H1 (cell line): Measurements from ENCODE around the gene ZNF462. TPM values are rescaled to one million over a fixed set of nuclear protein-coding genes. Genes with fewer than 3 reads are reported as not detected.

Experiments
- CTBP2 ChIP-seq: IDR thresholded peaks from 2 replicates; pipeline ENCODE4 v1.7.0; 2011; ENCODE audit warnings: borderline replicate concordance, mild to moderate bottlenecking, moderate library complexity, mixed read lengths, low read length; ENCODE audit not compliant: insufficient read depth, insufficient read length
- HDAC2 ChIP-seq, 2 experiments: fragments of 300-600 bp in 1 of 2; sonication (generic) in 1 of 2; IDR thresholded peaks; 2 replicates each; pipeline ENCODE4 v1.6.1; 2011 to 2012; ENCODE audit warnings: low read depth in 2 of 2, low read length in 2 of 2, mild to moderate bottlenecking in 2 of 2, moderate library complexity in 2 of 2, borderline replicate concordance in 1 of 2, inconsistent platforms in 1 of 2
- POU5F1 ChIP-seq: IDR thresholded peaks from 2 replicates; pipeline ENCODE4 v1.6.1; 2011; ENCODE audit warnings: low read depth, mild to moderate bottlenecking, low read length, moderate library complexity
- RAD21 ChIP-seq, 2 experiments: IDR thresholded peaks in 1 of 2; conservative IDR thresholded peaks in 1 of 2; 2 replicates each; pipeline ENCODE4 v1.6.1; 2011; ENCODE audit warnings: low read depth in 2 of 2, low read length in 2 of 2, improper control_type of control experiment in 1 of 2, inconsistent platforms in 1 of 2, mild to moderate bottlenecking in 1 of 2, moderate library complexity in 1 of 2
- SRF ChIP-seq: IDR thresholded peaks from 2 replicates; pipeline ENCODE4 v1.6.1; 2011; ENCODE audit warnings: mild to moderate bottlenecking, low read depth, low read length, moderate library complexity
- USF2 ChIP-seq: IDR thresholded peaks from 2 replicates; pipeline ENCODE4 v1.6.1; 2011; ENCODE audit warnings: low read length, improper control_type of control experiment
- polyA plus RNA-seq, 7 experiments: library from polyadenylated mRNA; depleted of rRNA in 3 of 7; stranded (reverse) in 5 of 7; unstranded in 2 of 7; fragments of >200 nt in 5 of 7; fragments of 200-250 nt in 2 of 7; gene quantifications; 1 replicate in 5 of 7; 2 replicates in 1 of 7; 4 replicates in 1 of 7; pipeline versions ENCODE4 v1.2.1 to v1.2.3, GENCODE V29; 2011 to 2013; ENCODE audit warnings: missing spikeins in 2 of 7, mixed read lengths in 2 of 7
- total RNA-seq: library from RNA; stranded (reverse); fragmentation: NEBNext Ultra II Directional; extraction: Animal tissue kit (Norgen Biotek cat#: 25700); gene quantifications from 2 replicates; pipeline ENCODE4 v1.2.1, GENCODE V29; 2021

Gene ZNF462
- total and polyA plus RNA-seq, 2 of the 8 experiments (the other 6 are each of a cell fraction or from before 2014, with no cell fraction given) = 30.0 to 163 TPM

- no peak for TF ChIP-seq RAD21 (IDR thresholded peaks at IDR 0.05 in 1 of 2, conservative IDR thresholded peaks at IDR 0.05 in 1 of 2; ENCODE audit: low read depth in 2 of 2, low read length in 2 of 2)
- TF ChIP-seq POU5F1 = no peak
- TF ChIP-seq SRF = no peak
- no peak for TF ChIP-seq HDAC2 (IDR thresholded peaks at IDR 0.05; ENCODE audit: borderline replicate concordance in 1 of 2, low read depth in 2 of 2, low read length in 2 of 2)
- no peak for TF ChIP-seq CTBP2
- TF ChIP-seq USF2 = no peak
Observed at GRCh38 chr9:106915851-106916250, 52.9 kb downstream of the ZNF462 start (continued).
